ENCODE results near the gene SNX17. TPM values are rescaled to one million over a fixed set of nuclear protein-coding genes. Genes with fewer than 3 reads are reported as not detected.

The SNX17 gene
- total RNA-seq, 1 donor from 2014 or later, result 124 TPM

- peak overlapping the region; percentile 100 for H3K27ac Mint-ChIP-seq (ENCODE audit: unreplicated experiment)
- peak overlapping the region; percentile 99 for H3K4me3 Mint-ChIP-seq (ENCODE audit: unreplicated experiment)
- DNase-seq (ENCODE audit: extremely low spot score, unreplicated experiment), result no peak
- no peaks in the 10 kb centered on the region for H3K9me3 Mint-ChIP-seq (ENCODE audit: unreplicated experiment)
- peaks cover 37% of the 10 kb centered on the region for H3K4me1 Mint-ChIP-seq (ENCODE audit: unreplicated experiment)
- peaks cover 3% of the 10 kb centered on the region for H3K36me3 Mint-ChIP-seq (ENCODE audit: unreplicated experiment)
- no peak for TF ChIP-seq CTCF (IDR thresholded peaks at IDR 0.05)
- H3K27me3 Mint-ChIP-seq (ENCODE audit: unreplicated experiment), result no peaks in the 10 kb centered on the region
These were observed 14.4 kb upstream of the SNX17 start for GRCh38 chr2:27356056-27356381.

GRCh38 chr2:27356382-27357181, 13.8 kb upstream of the SNX17 start, which contains the start of gene GTF3C2:
GTF3C2 (minus strand) TSS chr2:27356764; CDS start chr2:27343554, 13,210 bp downstream.
- Mint-ChIP-seq H3K36me3 (ENCODE audit: unreplicated experiment) (peaks cover 3% of the 10 kb centered on the region), H3K4me1 (ENCODE audit: unreplicated experiment) (peaks cover 37% of the 10 kb centered on the region), H3K9me3 (ENCODE audit: unreplicated experiment) (no peaks in the 10 kb centered on the region), H3K27me3 (ENCODE audit: unreplicated experiment) (no peaks in the 10 kb centered on the region), H3K4me3 (ENCODE audit: unreplicated experiment) (peak within 1 kb of the TSS; percentile 99), H3K27ac (ENCODE audit: unreplicated experiment) (peak within 1 kb of the TSS; percentile 100)
- no peak for TF ChIP-seq CTCF (IDR thresholded peaks at IDR 0.05)
- peak; percentile 98 for DNase-seq (ENCODE audit: extremely low spot score, unreplicated experiment)

GRCh38 chr2:27362678-27363420, 7.6 kb upstream of the SNX17 start:
- Mint-ChIP-seq H3K27ac (ENCODE audit: unreplicated experiment) (peak overlapping the region; percentile 24), H3K9me3 (ENCODE audit: unreplicated experiment) (no peaks in the 10 kb centered on the region), H3K27me3 (ENCODE audit: unreplicated experiment) (no peaks in the 10 kb centered on the region), H3K36me3 (ENCODE audit: unreplicated experiment) (peaks cover 22% of the 10 kb centered on the region), H3K4me3 (ENCODE audit: unreplicated experiment) (no peak overlapping the region), H3K4me1 (ENCODE audit: unreplicated experiment) (peaks cover 8% of the 10 kb centered on the region)
- TF ChIP-seq CTCF (IDR thresholded peaks at IDR 0.05), result no peak
- DNase-seq (ENCODE audit: extremely low spot score, unreplicated experiment), result no peak

GRCh38 chr2:27363933-27364332, 6.5 kb upstream of the SNX17 start:
- no peak overlapping the region for H3K4me3 Mint-ChIP-seq (ENCODE audit: unreplicated experiment)

More at GRCh38 chr2:27363933-27364332, 6.5 kb upstream of the SNX17 start:
- H3K27ac Mint-ChIP-seq (ENCODE audit: unreplicated experiment), result no peak overlapping the region
- H3K27me3 Mint-ChIP-seq (ENCODE audit: unreplicated experiment), result no peaks in the 10 kb centered on the region
- H3K9me3 Mint-ChIP-seq (ENCODE audit: unreplicated experiment), result no peaks in the 10 kb centered on the region
- no peak for DNase-seq (ENCODE audit: extremely low spot score, unreplicated experiment)
- TF ChIP-seq CTCF (IDR thresholded peaks at IDR 0.05), result no peak
- H3K36me3 Mint-ChIP-seq (ENCODE audit: unreplicated experiment), result peaks cover 22% of the 10 kb centered on the region
- H3K4me1 Mint-ChIP-seq (ENCODE audit: unreplicated experiment), result peaks cover 4% of the 10 kb centered on the region

Data from osteocyte (in vitro differentiated cells).